ENCODE data around the gene PDSS2.

PDSS2 gene

DNA sequence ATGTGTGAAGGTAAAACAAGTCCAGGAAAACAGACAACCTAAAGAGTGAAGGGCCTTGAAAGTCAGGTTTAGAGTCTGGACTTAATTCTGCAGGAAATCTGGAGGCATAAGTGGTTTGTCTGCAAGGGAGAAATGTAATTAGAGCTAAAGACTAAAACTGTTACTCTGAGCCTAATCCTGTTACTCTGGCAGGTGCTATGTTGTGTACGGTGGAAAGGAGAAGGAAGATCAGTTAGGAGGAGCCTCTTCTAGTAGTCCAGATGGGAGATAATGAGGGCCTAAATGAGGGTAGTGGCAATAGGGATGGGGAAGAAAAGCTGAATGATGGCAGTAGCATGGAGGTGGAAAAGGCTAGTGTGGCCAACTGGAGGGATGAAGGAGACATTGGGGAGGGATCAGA, 118.5 kb downstream of the PDSS2 start:
- DNase-seq (ENCODE audit: low read depth), result no peak
- TF ChIP-seq CTCF (IDR thresholded peaks at IDR 0.05; ENCODE audit: insufficient read depth, low read depth, low read length, missing control alignments), result no peak
- no peak overlapping the region for H3K4me3 ChIP-seq (ENCODE audit: low read length)

DNA sequence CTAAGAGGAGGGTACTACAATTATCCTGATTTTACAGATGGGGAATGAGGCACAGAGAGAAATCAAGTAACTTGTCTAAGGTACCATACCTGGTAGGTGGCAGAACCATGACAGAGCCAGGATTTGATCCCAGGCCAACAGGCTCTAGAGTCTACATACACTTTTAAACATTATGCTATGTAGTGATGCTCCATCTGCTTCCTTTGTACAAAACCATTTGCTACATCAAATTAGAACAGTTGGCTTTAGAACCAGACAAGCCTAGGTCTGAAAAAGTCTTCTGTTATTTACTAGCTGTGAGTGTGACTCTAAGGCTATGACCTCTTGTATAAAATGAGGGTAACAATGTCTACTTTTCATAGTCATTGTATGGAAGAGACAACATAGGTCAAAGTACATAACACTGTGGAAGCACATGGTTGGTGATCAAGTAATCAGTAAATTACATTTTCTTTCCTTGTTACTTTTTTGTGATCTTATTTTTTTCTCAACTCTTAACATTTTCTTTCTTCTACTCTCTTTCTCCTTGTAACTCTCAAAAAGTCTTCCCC, 122.1 kb downstream of the PDSS2 start:
- no peak overlapping the region for H3K4me3 ChIP-seq (ENCODE audit: low read length)
- no peak for DNase-seq (ENCODE audit: low read depth)
- no peak for TF ChIP-seq CTCF (IDR thresholded peaks at IDR 0.05; ENCODE audit: insufficient read depth, low read depth, low read length, missing control alignments)

DNA sequence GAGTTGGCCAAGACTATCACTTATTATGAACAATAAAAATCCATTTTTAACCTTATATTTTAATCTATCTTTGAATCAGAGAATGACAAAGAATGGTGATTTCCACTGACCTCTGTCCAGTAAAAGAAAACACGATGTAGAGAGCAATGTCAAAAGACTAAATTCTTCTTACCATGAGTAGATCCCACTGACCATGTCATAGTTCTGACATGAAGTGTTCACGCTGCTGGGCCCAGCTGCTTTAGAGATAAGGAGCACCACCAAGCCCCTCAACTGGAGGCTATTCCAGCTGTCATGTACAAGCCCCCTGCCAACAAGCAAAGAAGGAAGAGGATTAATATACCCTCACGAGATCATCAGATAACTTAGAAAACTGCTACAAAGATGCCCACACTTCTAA, 125.3 kb downstream of the PDSS2 start:
- TF ChIP-seq CTCF (IDR thresholded peaks at IDR 0.05; ENCODE audit: insufficient read depth, low read depth, low read length, missing control alignments), result no peak
- DNase-seq (ENCODE audit: low read depth), result no peak
- no peak overlapping the region for H3K4me3 ChIP-seq (ENCODE audit: low read length)

DNA sequence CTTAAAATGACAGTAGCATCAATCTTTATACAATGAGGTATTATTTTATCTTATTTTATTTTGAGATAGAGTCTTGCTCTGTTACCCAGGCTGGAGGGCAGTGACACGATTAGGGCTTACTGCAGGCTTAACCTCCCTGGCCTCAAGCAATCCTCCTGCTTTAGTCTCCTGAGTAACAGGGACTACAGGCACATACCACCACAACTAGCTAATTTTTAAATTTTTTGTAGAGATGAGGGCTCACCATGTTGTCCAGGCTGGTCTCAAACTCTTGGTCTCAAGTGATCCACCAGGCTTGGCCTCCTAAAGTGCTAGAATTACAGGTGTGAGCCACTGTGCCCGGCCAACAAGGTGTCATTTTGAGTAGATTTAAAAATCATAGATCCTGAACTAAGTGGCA, 125.9 kb downstream of the PDSS2 start:
- TF ChIP-seq CTCF (IDR thresholded peaks at IDR 0.05; ENCODE audit: insufficient read depth, low read depth, low read length, missing control alignments), result no peak
- no peak for DNase-seq (ENCODE audit: low read depth)
- H3K4me3 ChIP-seq (ENCODE audit: low read length), result no peak overlapping the region

DNA sequence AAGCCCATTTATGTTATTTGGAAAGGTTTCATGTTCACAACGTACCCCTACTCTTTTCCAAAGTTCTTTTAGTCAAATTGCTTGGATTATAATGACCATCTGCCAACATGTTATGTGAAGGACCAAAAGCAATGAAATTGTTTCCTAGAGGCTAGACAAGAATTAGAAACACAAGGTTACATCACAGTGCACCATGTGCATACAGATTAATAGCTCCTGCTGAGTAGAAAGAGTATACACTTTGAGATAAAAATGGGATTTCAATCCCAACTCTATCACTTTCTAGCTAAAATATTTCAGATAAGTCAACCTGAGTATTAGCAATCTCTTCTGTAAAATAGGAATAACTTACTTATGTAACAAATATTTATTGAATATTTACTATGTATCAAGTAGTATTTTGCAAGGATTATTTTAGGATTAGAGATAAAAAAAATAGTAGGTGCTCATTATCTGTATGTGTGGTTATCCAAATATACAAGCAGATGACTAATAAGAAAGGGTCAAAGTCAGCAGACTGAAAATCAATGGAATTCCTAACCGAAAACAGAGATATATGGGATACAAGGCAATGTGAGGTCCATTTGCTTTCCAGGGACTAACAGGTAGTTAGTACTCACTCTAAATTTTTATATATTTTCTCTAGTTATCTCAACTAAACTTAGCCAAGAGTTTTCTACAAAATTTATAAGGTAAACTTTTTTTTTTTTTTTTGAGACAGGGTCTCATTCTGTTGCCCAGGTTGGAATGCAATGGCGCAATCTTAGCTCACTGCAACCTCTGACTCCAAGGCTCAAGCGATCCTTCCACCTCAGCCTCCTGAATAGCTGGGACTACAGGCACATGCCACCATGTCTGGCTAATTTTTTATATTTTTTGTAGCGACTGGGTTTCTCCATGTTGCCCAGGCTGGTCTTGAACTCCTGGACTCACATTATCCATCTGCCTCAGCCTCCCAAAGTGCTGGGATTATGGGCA, 127.7 kb downstream of the PDSS2 start:
- H3K4me3 ChIP-seq (ENCODE audit: low read length), result no peak overlapping the region
- DNase-seq (ENCODE audit: low read depth), result no peak
- TF ChIP-seq CTCF (IDR thresholded peaks at IDR 0.05; ENCODE audit: insufficient read depth, low read depth, low read length, missing control alignments), result no peak

DNA sequence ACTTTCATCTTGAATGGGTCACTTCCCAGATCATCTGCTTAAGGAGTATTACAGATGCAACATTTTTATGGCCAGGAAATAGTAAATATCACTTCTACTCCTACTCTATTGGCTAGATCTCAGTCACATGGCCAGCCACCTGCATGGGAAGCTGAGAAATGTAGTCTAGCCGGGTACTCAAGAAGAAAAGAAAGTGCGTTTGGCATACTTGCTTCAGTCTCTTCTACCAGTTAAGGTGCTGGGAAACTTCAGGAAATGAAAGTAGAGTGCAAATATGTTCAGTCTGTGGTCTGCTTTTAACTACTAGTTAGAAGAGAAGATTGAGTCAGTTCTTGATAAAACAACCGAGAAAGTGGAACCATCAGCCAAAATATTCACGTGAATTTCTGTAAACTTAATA, 129.2 kb downstream of the PDSS2 start:
- no peak overlapping the region for H3K4me3 ChIP-seq (ENCODE audit: low read length)
- TF ChIP-seq CTCF (IDR thresholded peaks at IDR 0.05; ENCODE audit: insufficient read depth, low read depth, low read length, missing control alignments), result no peak
- DNase-seq (ENCODE audit: low read depth), result no peak

Data from epithelial cell of esophagus (primary cell).